GM18511 (cell line): ENCODE measurements around the gene SMAD5.

ENCODE experiments used
- ATAC-seq: cut with Tn5 transposase; IDR thresholded peaks from one replicate; pipeline ENCODE4 v1.9.1; 2021; ENCODE audit warnings: mild to moderate bottlenecking, moderate library complexity; ENCODE audit not compliant: unreplicated experiment

Gene SMAD5

DNA sequence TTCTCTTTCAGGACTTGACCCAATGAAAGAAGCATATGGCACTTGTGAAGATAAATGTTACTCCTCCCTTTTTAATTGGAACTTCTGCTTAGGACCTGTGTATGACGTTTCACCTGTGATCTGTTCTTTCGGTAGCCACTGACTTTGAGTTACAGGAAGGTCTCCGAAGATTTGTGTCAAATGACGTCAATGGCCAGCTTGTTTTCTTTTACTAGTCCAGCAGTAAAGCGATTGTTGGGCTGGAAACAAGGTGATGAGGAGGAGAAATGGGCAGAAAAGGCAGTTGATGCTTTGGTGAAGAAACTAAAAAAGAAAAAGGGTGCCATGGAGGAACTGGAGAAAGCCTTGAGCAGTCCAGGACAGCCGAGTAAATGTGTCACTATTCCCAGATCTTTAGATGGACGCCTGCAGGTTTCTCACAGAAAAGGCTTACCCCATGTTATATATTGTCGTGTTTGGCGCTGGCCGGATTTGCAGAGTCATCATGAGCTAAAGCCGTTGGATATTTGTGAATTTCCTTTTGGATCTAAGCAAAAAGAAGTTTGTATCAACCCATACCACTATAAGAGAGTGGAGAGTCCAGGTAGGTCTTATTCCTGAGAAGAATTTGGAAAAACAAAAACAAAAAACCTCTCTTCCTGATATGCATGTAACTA, 21.1 kb downstream of the SMAD5 start:
- no peak for ATAC-seq

DNA sequence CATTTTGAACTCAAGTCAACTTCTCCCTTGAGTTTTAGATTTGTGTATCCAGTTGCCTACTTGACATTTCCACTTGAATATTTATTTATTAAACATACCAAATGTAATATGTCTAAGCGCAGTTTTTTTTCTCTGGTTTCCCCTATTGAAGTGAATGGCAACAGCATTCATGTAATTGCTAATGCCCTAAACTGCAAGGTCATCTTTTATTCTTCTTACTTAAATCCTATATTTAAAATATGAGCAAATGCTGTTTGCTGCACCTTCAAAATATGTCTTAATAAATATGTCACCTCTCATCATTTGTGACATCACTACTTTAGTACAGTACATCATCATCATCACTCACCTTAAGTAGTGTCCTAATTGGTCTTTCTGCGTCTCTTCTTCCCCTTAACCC, 22.4 kb downstream of the SMAD5 start:
- ATAC-seq, result no peak

DNA sequence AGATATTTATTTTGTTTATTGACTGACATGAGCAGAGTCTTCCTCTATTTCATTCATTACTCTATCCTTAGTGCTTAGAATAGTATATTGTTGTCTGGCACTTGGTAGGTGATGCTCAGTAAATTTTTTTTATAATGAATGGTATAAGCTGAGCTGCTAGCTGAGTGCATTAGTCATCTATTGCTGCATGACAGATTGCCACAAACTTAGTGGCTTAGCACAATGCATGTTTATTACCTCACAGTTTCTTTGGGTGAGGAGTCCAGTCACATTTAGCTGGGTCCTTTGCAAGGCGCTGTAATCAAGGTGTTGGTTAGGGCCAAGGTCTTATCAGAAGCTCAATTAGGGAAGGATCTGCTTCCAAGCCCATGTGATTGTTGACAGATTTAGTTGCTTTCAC, 23.1 kb downstream of the SMAD5 start:
- no peak for ATAC-seq

DNA sequence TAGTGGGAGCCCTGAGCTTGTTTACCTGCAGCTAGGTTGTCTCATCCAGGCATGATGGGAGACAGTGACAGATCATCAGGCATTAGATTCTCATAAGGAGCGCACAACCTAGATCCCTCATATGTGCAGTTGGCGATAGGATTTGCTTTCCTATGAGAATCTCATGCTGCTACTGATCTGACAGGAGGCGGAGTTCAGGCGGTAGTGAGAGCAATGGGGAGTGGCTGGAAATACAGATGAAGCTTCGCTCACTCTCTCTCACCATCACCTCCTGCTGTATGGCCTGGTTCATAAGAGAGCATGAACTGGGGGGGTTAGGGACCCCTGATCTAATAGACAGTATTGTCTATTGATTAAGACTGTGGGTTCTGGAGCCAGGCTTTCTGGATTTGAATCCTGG, 24.9 kb downstream of the SMAD5 start:
- ATAC-seq, result no peak

DNA sequence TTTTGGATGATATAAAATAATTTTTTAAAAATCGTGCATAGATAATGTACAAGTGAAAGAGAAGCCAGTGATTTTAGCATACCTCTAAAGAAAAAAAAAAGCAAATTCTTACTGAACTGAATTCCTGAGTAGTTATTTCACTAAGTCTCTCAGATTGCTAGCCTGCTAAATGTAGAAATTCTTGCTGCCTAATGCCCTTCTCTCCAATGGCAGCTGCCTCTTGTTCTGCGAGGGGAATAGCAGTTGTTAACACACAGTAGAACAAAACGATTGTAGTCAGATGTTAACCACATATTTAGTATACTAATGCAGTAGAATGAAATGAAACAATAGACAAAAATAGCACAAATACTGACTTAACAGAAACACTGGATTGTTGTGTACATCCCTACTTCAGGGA, 26.8 kb downstream of the SMAD5 start:
- ATAC-seq, result no peak

DNA sequence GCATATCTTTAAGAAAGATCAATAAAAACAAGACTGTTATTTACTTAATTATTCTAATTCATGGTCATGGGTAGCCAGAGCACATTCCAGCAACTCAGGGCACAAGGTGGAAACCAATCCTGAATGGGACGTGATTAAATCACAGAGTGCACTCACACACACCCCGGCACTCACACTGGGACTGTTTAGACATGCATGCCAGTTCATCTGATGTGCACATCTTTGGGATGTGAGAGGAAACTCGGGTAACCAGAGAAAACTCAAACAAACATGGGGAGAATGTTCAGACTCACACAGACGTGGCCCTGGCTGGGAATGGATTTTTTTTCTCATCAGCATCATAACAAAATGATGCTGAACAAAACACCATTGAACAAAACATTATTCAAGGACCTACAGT, 29.4 kb downstream of the SMAD5 start:
- ATAC-seq, result no peak

DNA sequence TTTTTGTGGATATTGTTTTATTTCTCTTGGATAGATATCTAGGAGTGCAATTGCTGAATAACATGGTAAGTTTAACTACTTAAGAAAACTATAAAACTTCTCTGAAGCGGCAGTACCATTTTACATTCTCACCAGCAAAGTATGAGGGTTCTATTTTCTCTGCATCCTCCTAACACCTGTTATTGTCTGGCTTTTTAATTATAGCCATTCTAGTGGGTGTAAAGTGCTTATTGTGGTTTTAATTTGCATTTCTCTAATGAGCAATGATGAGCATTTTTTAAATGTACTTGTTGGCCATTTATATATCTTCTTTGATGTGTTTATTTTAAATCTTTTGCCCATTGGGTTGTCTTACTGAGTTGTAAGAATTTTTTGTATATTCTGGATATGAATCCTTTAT, 31.6 kb downstream of the SMAD5 start:
- ATAC-seq, result peak; percentile 53

DNA sequence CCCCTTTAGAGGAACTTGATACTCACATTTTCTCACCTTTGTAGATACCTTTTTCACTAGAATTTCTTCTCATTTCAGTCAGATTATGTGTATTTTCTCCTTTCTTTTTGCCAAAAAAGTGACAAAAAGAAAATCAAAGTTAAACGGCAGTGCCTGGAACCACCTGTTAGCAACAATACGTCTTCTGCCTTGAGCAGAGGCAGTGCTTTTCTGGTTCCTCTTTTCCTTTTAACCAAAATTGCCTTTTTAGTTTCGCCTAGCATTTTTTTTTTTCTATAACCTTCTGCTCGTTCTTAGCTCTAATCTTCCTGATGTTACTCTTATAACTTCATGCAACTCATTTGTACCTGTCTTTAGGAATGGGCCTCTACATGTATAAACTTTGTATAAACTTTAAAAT, 34.3 kb downstream of the SMAD5 start:
- peak; percentile 83 for ATAC-seq

DNA sequence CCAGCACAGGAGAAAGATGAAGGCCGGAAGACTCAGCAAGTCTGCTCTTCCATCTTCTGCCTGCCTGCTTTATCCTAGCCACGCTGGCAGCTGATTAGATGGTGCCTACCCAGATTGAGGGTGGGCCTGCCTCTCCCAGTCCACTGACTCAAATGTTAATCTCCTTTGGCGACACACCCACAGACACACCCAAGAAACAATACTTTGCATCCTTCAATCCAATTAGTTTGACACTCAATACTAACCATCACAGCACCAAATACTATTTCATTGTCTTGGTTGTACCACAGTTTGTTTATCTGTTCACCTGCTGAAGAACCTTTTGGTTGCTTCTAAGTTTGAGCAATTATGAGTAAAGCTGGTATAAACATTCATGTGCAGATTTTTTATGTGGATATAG, 36.6 kb downstream of the SMAD5 start:
- no peak for ATAC-seq

DNA sequence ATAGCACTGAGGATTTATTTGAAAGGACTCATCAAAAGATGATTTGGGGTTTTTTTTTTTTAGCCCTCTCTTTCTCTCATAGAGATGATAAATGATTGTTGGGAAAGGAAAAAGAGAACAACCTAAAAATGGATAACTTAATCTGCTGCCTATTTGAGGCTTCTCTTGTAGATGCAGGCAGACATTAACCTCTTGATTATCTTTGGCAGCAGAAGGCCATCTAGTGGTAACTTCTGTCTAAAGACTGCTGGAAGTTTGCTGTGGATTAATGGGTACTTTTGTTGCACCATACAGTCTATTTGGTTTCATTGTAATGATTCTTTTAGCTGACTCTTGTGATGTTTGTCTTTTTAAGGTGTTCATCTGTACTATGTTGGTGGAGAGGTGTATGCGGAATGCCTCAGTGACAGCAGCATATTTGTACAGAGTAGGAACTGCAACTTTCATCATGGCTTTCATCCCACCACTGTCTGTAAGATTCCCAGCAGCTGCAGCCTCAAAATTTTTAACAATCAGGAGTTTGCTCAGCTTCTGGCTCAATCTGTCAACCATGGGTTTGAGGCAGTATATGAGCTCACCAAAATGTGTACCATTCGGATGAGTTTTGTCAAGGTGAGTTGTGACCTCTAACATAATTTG, 41.5 kb downstream of the SMAD5 start:
- ATAC-seq, result peak; percentile 82

DNA sequence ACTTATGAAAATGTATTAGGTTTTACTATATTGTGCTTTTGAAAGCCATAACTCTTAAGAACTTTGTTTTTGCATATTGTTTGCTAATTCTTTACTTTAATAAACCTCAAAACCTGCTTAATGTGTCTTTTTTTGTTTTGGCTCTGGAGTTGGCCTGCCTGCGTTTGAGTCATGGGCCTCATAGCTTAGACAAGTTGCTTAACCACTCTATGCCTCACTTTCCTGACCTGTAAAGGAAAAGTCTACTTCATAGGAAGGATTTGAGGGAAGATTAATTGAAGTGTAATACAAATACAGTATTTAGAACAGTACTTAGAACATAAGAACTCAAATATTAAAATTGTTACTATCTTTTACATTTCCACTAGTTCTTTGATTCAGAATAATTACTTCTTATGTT, 50.0 kb downstream of the SMAD5 start:
- no peak for ATAC-seq

DNA sequence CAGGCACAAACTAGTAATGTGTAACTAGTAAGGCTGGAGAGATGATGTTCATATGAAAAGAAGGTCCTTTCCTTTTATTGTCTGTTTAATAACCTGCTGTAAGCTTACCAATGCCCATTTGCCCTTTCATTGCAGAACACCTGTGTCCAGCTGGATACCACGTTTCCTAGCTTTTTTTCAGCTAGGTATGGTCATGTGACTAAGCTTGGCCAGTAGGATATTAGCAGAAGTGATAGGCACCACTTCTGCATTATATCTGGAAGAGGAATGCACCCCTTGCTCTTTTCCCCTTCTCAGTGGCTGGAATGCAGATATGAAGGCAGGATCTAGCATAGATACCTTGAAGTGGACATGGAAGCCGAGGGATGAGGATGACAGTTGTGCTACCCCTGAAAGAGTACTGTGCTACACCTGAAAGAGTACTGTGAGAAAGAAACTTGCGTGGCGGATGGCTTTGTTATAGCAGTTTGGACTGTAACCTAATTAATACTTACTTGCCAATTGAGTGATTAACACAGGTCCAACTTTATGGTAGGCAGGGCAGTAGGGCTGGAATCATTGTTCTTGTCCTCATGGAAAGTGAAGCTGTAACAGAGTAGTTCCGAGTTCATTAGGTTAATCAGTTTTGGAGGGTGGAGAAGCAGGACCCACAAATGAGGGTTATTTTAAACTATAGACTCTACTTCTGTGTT, 53.5 kb downstream of the SMAD5 start:
- ATAC-seq, result no peak

DNA sequence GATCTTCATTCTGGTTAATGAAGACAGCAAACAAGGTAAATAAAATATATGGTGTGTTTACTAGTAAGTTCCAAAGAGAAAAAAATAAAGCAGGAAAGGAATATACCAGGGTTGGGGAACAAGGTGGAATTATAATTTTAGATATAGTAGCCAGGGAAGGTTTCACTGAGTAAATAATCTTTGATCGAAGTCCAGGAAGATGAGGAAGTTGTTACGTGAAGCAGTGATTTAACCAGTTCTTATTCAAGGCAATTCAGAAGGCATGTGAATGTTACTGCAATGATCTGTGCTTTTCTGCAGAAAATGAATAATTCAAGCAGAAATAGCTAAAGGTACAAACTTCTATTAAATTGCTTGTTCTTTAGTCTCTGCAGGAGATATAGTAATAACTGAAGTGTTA, 54.2 kb downstream of the SMAD5 start:
- no peak for ATAC-seq

DNA sequence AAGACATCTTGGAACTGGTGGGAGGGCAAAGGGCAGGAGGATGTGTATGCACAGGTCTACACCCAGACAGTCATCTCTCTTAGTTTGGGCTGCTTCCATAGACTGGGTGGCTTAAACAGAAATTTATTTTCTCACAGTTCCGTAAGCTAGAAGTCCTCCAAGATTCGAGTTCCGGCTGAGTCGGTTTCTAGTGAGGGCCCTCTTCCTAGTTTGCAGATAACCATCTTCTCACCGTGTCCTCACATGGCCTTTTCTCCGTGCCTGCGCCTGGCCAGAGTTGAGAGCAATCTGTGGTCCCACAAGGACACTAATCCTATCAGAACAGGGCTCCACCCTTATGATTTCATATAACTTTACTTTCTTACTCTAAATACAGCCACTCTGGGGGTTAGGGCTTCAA, 56.2 kb downstream of the SMAD5 start:
- ATAC-seq, result no peak

DNA sequence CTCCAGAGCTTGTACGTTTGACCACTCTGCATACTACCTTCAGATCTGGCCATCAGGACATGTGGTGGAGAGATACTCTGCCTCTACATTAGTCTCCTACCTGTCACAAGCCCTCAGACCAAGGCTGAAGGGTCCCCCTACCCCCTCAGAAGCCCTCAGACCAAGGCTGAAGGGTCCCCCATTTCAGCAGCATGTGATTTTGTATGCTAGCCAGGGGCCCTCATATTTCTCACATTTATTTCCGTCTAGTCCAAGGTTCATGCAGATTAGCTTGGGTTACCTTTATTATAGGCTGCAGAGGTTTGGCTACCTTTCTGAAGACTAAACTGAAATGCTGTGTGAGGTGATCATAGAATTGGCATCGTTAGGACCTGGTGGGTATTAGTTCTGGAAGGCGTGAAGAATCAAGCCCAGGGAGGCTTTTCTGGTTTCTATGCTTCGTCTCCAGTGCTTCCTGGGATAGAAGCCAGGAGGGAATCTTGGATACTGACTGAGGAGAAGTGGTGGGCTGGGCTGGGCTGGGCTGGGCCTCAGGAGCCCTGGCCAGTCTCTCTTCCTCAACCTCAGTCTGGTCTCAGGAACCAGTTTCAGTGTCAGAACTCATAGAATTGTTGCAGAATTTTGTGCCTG, 57.6 kb downstream of the SMAD5 start:
- ATAC-seq, result no peak

DNA sequence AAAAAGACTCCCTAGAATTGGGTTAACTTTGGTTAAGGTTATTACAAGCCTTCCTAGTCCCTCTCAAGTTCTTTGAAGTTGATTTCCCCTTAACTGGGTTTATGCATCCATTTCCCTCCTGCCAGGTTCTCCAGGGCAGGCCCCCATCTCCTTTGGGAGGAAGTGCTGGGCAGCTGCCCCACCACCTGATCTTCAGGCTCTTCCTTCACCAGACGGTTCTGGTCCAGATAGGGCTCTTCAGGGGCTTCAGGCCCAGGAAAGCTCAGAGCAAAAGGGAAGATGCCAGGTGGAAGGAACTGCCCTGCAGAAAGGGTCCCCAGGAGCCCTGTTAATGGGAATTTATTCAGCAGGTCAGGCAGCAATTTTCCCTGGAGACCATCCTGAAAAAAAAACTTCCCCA, 58.3 kb downstream of the SMAD5 start:
- no peak for ATAC-seq

DNA sequence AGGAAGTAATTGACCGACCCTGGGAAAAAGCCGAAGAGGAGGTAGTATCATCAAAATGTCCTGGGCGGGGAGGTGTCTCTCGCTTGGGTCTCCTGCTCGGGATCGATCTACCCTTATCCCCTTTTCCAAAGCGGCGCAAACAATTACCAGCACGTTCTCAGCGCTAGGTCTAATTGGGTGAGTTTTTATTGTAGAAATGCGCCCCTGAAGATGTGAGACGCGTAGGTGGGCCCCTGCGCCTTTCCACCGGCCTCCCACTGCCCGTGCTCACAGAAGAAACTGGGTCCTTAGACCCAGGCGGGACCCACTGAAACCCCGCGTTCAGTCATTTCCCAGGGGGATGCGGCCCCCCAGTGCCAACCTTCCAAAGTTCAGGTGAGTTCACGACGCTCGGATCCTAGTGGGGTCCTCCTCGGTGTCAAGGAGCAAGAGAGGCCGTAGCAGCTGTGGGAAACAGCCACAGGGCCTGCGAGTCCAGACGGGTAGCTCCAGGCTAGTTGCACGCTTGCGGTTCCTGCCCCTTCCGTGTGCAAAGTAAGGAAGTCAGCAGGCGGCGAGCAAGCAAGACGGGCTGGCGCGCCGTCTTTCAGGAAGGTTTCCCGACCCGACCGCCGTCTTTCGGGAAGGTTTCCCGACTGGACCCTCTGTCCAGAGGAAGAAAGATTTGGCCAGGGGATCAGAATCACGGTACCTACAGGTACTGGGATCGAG, 58.8 kb downstream of the SMAD5 start:
- no peak for ATAC-seq

DNA sequence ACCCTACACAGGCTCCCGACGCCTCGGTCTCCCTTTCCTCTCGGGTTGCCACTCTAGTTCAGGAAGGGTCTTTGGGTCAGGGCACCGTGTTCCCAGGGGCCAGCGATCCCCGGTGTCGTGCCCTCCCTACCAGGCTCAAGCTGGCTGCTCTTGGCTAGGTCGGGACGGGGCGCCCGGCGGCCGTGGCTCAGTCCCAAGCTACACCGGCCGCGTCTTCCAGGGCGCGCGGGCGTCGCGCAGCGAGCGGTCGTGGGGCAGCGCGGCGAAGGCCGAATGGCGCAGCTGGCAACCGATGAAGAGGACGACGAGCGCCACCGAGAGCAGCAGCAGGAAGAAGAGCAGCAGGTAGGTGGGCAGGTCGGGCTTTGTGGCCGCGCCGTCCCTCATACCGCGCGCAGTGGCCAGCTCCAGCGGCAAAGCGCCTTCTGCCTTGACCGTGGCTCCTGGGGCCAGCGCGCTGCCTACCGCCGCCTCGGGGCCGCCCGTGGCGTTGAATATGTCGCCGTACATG, 59.4 kb downstream of the SMAD5 start:
- no peak for ATAC-seq

DNA sequence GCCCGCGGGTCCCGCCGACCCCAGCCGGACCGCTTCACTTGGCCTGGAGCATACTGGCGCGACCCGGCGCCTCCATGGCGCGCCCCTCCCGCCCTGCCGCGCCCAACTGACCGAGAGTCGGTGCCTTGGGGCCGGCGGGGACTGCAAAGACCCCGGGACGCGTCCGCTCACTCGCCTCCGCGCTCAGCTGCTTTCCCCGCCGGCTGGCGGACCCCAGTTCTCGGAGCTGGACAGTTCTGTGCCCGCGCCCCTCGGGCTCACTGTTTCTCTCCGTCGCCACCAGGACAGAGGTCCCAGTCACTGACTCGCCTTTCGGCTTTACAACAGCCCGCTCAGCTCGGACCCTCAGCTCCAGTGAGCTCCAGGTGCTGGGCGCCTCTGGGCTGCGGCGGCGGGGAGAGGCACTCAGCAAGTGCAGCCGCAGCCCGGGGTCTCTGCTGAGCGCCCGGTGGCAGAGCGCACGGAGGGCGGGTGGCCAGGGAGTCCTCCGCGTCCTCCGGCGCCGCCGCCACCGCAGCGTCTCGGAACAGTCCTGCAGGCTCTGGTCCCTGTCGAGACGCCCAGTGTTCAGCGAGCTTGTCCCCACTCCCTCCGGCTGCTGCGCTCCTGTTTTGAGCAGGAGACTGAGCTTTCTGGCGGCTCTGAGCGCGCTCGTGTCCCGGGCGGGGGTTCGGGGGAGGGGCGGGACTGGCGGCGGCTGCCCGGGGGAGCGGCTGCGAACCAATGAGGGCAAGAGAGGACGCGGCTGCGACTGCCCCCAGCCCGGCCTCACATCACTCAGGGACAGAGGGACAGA, 60.1 kb downstream of the SMAD5 start, which contains the start of gene SMIM32:
SMIM32 (minus strand) TSS at position 637 of the 796 bp plus-strand sequence. CDS start 638 bp downstream, outside the sequence.
- no peak for ATAC-seq

DNA sequence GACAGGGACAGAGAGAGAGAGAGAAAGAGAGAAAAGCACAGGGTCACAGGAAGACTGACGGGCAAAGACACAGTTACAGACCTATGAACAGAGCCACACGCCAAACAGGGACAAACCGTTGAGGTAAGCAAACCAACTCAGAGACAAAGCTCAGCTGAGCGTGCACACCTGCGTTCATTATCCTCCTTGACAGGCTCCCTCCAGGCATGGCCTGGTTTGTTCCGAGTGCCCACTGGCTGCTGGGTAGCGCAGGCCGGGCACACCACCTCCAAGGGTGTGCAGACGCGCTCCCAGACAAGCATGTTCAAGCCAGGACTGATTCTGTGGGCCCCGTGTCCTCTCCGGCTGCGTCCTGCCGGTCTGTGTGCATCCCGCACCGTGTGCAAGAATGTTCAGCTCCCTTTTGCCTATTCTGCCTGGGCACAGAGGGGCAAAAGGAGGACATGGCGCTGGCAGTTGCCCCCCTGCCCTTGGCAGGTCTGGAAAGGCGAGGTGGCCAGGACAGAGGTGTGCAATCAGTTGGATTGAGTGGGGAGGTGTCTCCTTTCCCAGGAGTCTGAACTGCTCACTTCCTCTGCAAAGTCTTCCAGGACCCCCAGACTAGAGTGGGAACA, 60.8 kb downstream of the SMAD5 start:
- no peak for ATAC-seq
